Liver (tissue), 9 donors: ENCODE results near the gene PABPC3. TPM values are rescaled to one million over a fixed set of nuclear protein-coding genes. Genes with fewer than 3 reads are reported as not detected.

Experiments used
- DNase-seq: peaks from one replicate; pipeline ENCODE4 v3.0.0-alpha.2; 2017; ENCODE audit warnings: low spot score
- H3K27ac ChIP-seq, 2 donors: one replicate each; pipeline ENCODE4 v1.7.0; 2013; ENCODE audit warnings: inconsistent platforms in 2 of 2, low read length in 2 of 2, control low read depth in 1 of 2, low read depth in 1 of 2, mild to moderate bottlenecking in 1 of 2
- H3K27me3 ChIP-seq, 4 donors: one replicate each; pipeline versions ENCODE4 v1.6.1 to v1.7.0; 2013; ENCODE audit warnings: low read length in 3 of 4, inconsistent platforms in 1 of 4, mild to moderate bottlenecking in 1 of 4, moderate library complexity in 1 of 4; ENCODE audit not compliant: control insufficient read depth in 4 of 4, insufficient read depth in 4 of 4
- H3K36me3 ChIP-seq, 4 donors: one replicate each; pipeline versions ENCODE4 v1.6.1 to v1.7.0; 2013; ENCODE audit warnings: low read length in 3 of 4, mild to moderate bottlenecking in 3 of 4, low read depth in 1 of 4, moderate library complexity in 1 of 4; ENCODE audit not compliant: control insufficient read depth in 4 of 4, insufficient read depth in 3 of 4
- H3K4me1 ChIP-seq, 4 donors: one replicate each; pipeline versions ENCODE4 v1.6.1 to v1.7.0; 2013; ENCODE audit warnings: low read length in 3 of 4, mild to moderate bottlenecking in 3 of 4, moderate library complexity in 1 of 4; ENCODE audit not compliant: control insufficient read depth in 4 of 4, insufficient read depth in 4 of 4
- H3K4me3 ChIP-seq, 3 donors: one replicate each; pipeline versions ENCODE4 v1.6.1 to v1.7.0; 2013; ENCODE audit warnings: low read length in 3 of 3, control low read depth in 1 of 3, low read depth in 1 of 3, mild to moderate bottlenecking in 1 of 3
- H3K9ac ChIP-seq, 2 donors: one replicate each; pipeline ENCODE4 v1.7.0; 2013; ENCODE audit warnings: low read length in 2 of 2, mild to moderate bottlenecking in 2 of 2, moderate library complexity in 2 of 2, control low read depth in 1 of 2, low read depth in 1 of 2
- H3K9me3 ChIP-seq, 4 donors: one replicate each; pipeline versions ENCODE4 v1.6.1 to v1.7.0; 2013; ENCODE audit warnings: low read length in 3 of 4; ENCODE audit not compliant: control insufficient read depth in 4 of 4
- EGR1 ChIP-seq, 2 donors: IDR thresholded peaks; 2 replicates each; pipeline ENCODE4 v1.6.1; 2016 to 2018; ENCODE audit warnings: antibody characterized with exemption in 2 of 2, low read depth in 2 of 2
- FOXA1 ChIP-seq: IDR thresholded peaks from 2 replicates; pipeline ENCODE4 v1.6.1; 2016; ENCODE audit warnings: antibody characterized with exemption
- FOXA2 ChIP-seq: IDR thresholded peaks from 2 replicates; pipeline ENCODE4 v1.6.1; 2016; ENCODE audit warnings: antibody characterized with exemption
- GABPA ChIP-seq, 2 donors: IDR thresholded peaks in 1 of 2; conservative IDR thresholded peaks in 1 of 2; 2 replicates each; pipeline ENCODE4 v1.6.1; 2016; ENCODE audit warnings: antibody characterized with exemption in 2 of 2, mild to moderate bottlenecking in 1 of 2, moderate library complexity in 1 of 2
- HNF4A ChIP-seq, 2 donors: conservative IDR thresholded peaks; 2 replicates each; pipeline ENCODE4 v1.6.1; 2016; ENCODE audit warnings: antibody characterized with exemption in 2 of 2, mild to moderate bottlenecking in 2 of 2
- HNF4G ChIP-seq: IDR thresholded peaks from 2 replicates; pipeline ENCODE4 v1.6.1; 2016; ENCODE audit warnings: antibody characterized with exemption
- JUND ChIP-seq, 2 donors: IDR thresholded peaks; 2 replicates each; pipeline ENCODE4 v1.6.1; 2016; ENCODE audit warnings: antibody characterized with exemption in 2 of 2
- MAX ChIP-seq: IDR thresholded peaks from 2 replicates; pipeline ENCODE4 v1.6.1; 2016; ENCODE audit warnings: antibody characterized with exemption
- NR2F2 ChIP-seq: IDR thresholded peaks from 2 replicates; pipeline ENCODE4 v1.6.1; 2016; ENCODE audit warnings: antibody characterized with exemption
- RAD21 ChIP-seq, 2 donors: IDR thresholded peaks; 2 replicates each; pipeline ENCODE4 v1.6.1; 2016; ENCODE audit warnings: antibody characterized with exemption in 2 of 2, mild to moderate bottlenecking in 2 of 2
- REST ChIP-seq: IDR thresholded peaks from 2 replicates; pipeline ENCODE4 v1.6.1; 2016; ENCODE audit warnings: antibody characterized with exemption, mild to moderate bottlenecking
- RXRA ChIP-seq, 2 donors: IDR thresholded peaks; 2 replicates each; pipeline ENCODE4 v1.6.1; 2017 to 2018; ENCODE audit warnings: antibody characterized with exemption in 2 of 2, mild to moderate bottlenecking in 1 of 2
- SP1 ChIP-seq: IDR thresholded peaks from 2 replicates; pipeline ENCODE4 v1.6.1; 2018; ENCODE audit warnings: antibody characterized with exemption, mild to moderate bottlenecking
- TAF1 ChIP-seq: conservative IDR thresholded peaks from 2 replicates; pipeline ENCODE4 v1.6.1; 2016; ENCODE audit warnings: antibody characterized with exemption, mild to moderate bottlenecking
- YY1 ChIP-seq: IDR thresholded peaks from 2 replicates; pipeline ENCODE4 v1.6.1; 2016; ENCODE audit warnings: antibody characterized with exemption, mild to moderate bottlenecking
- WGBS: extraction: QIAGEN DNeasy Blood & Tissue Kit; methylation state at CpG from one replicate; pipeline ENCODE4 v1.1.7; 2013; 5-methylcytosine and 5-hydroxymethylcytosine counted together
- polyA plus RNA-seq, 2 donors: library from polyadenylated mRNA; stranded (reverse) in 1 of 2; unstranded in 1 of 2; fragments of 200-250 nt in 1 of 2; fragments of >200 nt in 1 of 2; fragmentation: Nextera tagmentation in 1 of 2; extraction: Ambion mirVana in 1 of 2; gene quantifications; one replicate each; pipeline versions ENCODE4 v1.2.1 to v1.2.3, GENCODE V29; 2013 to 2015
- total RNA-seq, 2 donors: library from RNA; depleted of rRNA; stranded (reverse); fragments of >200 nt; gene quantifications; one replicate each; pipeline ENCODE4 v1.2.3, GENCODE V29; 2014
- TF ChIP-seq, protein P1 (sequence below): IDR thresholded peaks from 2 replicates; pipeline ENCODE4 v1.6.1; 2016; ENCODE audit warnings: antibody characterized with exemption
- TF ChIP-seq, protein P2 (sequence below): IDR thresholded peaks from 2 replicates; pipeline ENCODE4 v1.6.1; 2016; ENCODE audit warnings: antibody characterized with exemption
- TF ChIP-seq, protein P3 (sequence below): fragments of 150-350 bp; IDR thresholded peaks from 2 replicates; pipeline ENCODE4 v1.5.1; 2017; ENCODE audit warnings: improper control_type of control experiment, low read depth, low read length; ENCODE audit not compliant: missing input control
- donor health status: healthy.
- donor health status: healthy.
- donor health status: healthy.
- donor health status: healthy.
- donor health status: healthy.

PABPC3 gene
- total and polyA plus RNA-seq, 4 donors = under 0.01 to 0.19 (median 0.08) TPM; not detected in 1

GRCh38 chr13:25130944-25131343 lies 35.0 kb downstream of the PABPC3 start:
- Histone ChIP-seq H3K9ac (no peak overlapping the region), H3K36me3 (no peaks in the 10 kb centered on the region), H3K9me3 (peaks cover 0 to 12% (median 0%) of the 10 kb centered on the region in 4 donors), H3K4me3 (no peak overlapping the region), H3K27me3 (peaks cover 0 to 1% (median 0%) of the 10 kb centered on the region in 4 donors), H3K4me1 (no peaks in the 10 kb centered on the region), H3K27ac (no peak overlapping the region)
- TF ChIP-seq JUND (IDR thresholded peaks at IDR 0.05) = no peak
- TF ChIP-seq RAD21 (IDR thresholded peaks at IDR 0.05) = no peak
- no peak for TF ChIP-seq FOXA2
- no peak for TF ChIP-seq SP1
- TF ChIP-seq, protein P1, sequence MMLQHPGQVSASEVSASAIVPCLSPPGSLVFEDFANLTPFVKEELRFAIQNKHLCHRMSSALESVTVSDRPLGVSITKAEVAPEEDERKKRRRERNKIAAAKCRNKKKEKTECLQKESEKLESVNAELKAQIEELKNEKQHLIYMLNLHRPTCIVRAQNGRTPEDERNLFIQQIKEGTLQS = no peak
- TF ChIP-seq HNF4A (conservative IDR thresholded peaks at IDR 0.05) = no peak
- TF ChIP-seq YY1 = no peak
- TF ChIP-seq REST = no peak
- no peak for TF ChIP-seq RXRA (IDR thresholded peaks at IDR 0.05)
- TF ChIP-seq HNF4G = no peak
- TF ChIP-seq NR2F2 = no peak
- no peak for TF ChIP-seq FOXA1
- 43% methylated on average over 3 of the region's 3 CpGs for WGBS
- DNase-seq = no peak

DNA sequence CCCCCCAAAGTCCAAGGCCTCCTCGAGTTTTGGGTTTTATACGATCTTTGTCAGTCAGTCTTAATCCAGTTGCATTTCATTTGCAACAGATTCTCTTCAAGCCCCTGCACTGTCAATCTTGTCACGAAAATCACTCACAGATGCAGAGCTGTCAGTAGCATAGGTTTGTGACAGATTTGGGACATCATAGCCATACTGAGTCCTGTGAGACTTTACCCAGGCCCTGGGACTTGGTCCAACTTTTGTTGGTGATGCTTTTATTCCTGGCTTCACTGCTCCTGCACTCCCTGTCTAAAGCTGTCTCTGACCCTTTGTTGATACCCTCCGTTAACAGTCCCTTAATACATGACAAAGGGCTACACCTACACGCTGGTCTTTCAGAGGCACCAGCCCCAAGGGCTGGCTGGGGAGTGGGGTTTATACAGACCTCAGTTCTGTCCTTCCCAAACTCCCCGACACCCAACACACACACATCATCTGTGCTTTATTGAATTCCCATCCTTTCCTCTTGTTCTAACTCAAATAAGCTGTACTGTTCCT lies 36.0 kb downstream of the PABPC3 start:
- 56% methylated on average over 6 of the region's 6 CpGs for WGBS
- H3K27ac ChIP-seq = no peak overlapping the region
- H3K4me1 ChIP-seq = no peaks in the 10 kb centered on the region
- no peaks in the 10 kb centered on the region for H3K36me3 ChIP-seq
- no peak overlapping the region for H3K4me3 ChIP-seq
- peaks cover 0 to 3% (median 0%) of the 10 kb centered on the region in 4 donors for H3K27me3 ChIP-seq
- peaks cover 0 to 12% (median 0%) of the 10 kb centered on the region in 4 donors for H3K9me3 ChIP-seq
- TF ChIP-seq, protein P1 = no peak
- TF ChIP-seq, protein P2, sequence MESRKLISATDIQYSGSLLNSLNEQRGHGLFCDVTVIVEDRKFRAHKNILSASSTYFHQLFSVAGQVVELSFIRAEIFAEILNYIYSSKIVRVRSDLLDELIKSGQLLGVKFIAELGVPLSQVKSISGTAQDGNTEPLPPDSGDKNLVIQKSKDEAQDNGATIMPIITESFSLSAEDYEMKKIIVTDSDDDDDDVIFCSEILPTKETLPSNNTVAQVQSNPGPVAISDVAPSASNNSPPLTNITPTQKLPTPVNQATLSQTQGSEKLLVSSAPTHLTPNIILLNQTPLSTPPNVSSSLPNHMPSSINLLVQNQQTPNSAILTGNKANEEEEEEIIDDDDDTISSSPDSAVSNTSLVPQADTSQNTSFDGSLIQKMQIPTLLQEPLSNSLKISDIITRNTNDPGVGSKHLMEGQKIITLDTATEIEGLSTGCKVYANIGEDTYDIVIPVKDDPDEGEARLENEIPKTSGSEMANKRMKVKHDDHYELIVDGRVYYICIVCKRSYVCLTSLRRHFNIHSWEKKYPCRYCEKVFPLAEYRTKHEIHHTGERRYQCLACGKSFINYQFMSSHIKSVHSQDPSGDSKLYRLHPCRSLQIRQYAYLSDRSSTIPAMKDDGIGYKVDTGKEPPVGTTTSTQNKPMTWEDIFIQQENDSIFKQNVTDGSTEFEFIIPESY = no peak
- no peak for TF ChIP-seq FOXA1
- TF ChIP-seq, protein P3, sequence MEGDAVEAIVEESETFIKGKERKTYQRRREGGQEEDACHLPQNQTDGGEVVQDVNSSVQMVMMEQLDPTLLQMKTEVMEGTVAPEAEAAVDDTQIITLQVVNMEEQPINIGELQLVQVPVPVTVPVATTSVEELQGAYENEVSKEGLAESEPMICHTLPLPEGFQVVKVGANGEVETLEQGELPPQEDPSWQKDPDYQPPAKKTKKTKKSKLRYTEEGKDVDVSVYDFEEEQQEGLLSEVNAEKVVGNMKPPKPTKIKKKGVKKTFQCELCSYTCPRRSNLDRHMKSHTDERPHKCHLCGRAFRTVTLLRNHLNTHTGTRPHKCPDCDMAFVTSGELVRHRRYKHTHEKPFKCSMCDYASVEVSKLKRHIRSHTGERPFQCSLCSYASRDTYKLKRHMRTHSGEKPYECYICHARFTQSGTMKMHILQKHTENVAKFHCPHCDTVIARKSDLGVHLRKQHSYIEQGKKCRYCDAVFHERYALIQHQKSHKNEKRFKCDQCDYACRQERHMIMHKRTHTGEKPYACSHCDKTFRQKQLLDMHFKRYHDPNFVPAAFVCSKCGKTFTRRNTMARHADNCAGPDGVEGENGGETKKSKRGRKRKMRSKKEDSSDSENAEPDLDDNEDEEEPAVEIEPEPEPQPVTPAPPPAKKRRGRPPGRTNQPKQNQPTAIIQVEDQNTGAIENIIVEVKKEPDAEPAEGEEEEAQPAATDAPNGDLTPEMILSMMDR = no peak
- TF ChIP-seq FOXA2 = no peak
- TF ChIP-seq NR2F2 = no peak
- TF ChIP-seq TAF1 = no peak
- TF ChIP-seq HNF4A (conservative IDR thresholded peaks at IDR 0.05) = no peak
- no peak for TF ChIP-seq GABPA (IDR thresholded peaks at IDR 0.05 in 1 of 2, conservative IDR thresholded peaks at IDR 0.05 in 1 of 2)
- no peak for TF ChIP-seq REST
- TF ChIP-seq RAD21 (IDR thresholded peaks at IDR 0.05) = no peak
- TF ChIP-seq JUND (IDR thresholded peaks at IDR 0.05) = no peak
- TF ChIP-seq MAX = no peak
- no peak for TF ChIP-seq SP1
- no peak for TF ChIP-seq HNF4G
- TF ChIP-seq EGR1 (IDR thresholded peaks at IDR 0.05; ENCODE audit: low read depth in 2 of 2) = no peak
- TF ChIP-seq YY1 = no peak
- no peak for TF ChIP-seq RXRA (IDR thresholded peaks at IDR 0.05)
- no peak for DNase-seq
- H3K9ac ChIP-seq = no peak overlapping the region
